ENCODE results near the gene IL16. TPM values are rescaled to one million over a fixed set of nuclear protein-coding genes. Genes with fewer than 3 reads are reported as not detected.

IL16 gene
- total and polyA plus RNA-seq, 9 of the 15 experiments (the other 6 are each of a cell fraction or from before 2014, with no cell fraction given), result 1.4 to 18.8 (median 10.6) TPM

- TF ChIP-seq ATF3 (IDR thresholded peaks at IDR 0.05), result no peak
- no peak for TF ChIP-seq ATF3 (CRISPR knock-in tag; conservative IDR thresholded peaks at IDR 0.05)
- no peak for TF ChIP-seq ZNF253 (CRISPR knock-in tag; conservative IDR thresholded peaks at IDR 0.05)
- no peak for TF ChIP-seq FOXO4 (CRISPR knock-in tag; IDR thresholded peaks at IDR 0.05)
- TF ChIP-seq YBX1 (IDR thresholded peaks at IDR 0.05), result no peak
- no peak for TF ChIP-seq ZNF639 (CRISPR knock-in tag; conservative IDR thresholded peaks at IDR 0.05 in 1 of 2, IDR thresholded peaks at IDR 0.05 in 1 of 2)
- TF ChIP-seq U2AF1 (optimal IDR thresholded peaks at IDR 0.05; ENCODE audit: low read depth, low read length), result no peak
- no peak for TF ChIP-seq ZNF212 (CRISPR knock-in tag; IDR thresholded peaks at IDR 0.05)
- TF ChIP-seq DMBX1 (CRISPR knock-in tag; IDR thresholded peaks at IDR 0.05; ENCODE audit: borderline replicate concordance), result no peak
- TF ChIP-seq DNMT1 (IDR thresholded peaks at IDR 0.05), result no peak
- no peak for TF ChIP-seq ZNF24 (IDR thresholded peaks at IDR 0.05)
These were observed 13.3 kb upstream of the IL16 start (continued) for GRCh38 chr15:81183439-81183775.
